Stimulated activated CD4-positive, alpha-beta T cell treated with anti-CD3 and anti-CD28 coated beads, Interleukin-4, amount 100 ng/mL, for 48 hours (primary cell): Measurements from ENCODE around the gene WBP2.
"Not testable (repeated sequence)": the region's sequence is repeated elsewhere in the genome, so short reads cannot be mapped to it uniquely, and the experiment has no call there.

Experiments used
- DNase-seq, 2 donors: peaks; one replicate each; pipeline ENCODE4 v3.0.0-alpha.2; 2020; ENCODE audit warnings: low read depth in 2 of 2

The WBP2 gene

DNA sequence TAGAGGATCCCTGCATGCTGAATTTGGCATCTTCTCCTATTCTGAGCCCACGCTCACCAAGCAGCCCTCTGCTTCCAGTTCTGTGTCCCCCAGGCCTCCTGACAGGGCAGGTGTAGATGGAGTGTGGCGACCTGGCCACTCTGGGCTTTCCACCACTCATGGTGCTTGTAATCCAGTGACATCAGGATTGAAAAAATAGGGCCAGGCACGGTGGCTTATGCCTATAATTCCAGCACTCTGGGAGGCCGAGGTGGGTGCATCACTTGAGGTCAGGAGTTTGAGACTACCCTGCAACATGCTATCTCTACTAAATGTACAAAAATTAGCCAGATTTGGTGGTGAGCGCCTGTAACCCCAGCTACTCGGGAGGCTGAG, 41.1 kb downstream of the WBP2 start:
- DNase-seq = no peak

- no peak for DNase-seq
These were observed 41.8 kb downstream of the WBP2 start for GRCh38 chr17:75813081-75814020.

GRCh38 chr17:75812096-75813013, 42.8 kb downstream of the WBP2 start:
- DNase-seq = no peak

GRCh38 chr17:75811174-75811573, 44.0 kb downstream of the WBP2 start:
- no peak for DNase-seq

DNA sequence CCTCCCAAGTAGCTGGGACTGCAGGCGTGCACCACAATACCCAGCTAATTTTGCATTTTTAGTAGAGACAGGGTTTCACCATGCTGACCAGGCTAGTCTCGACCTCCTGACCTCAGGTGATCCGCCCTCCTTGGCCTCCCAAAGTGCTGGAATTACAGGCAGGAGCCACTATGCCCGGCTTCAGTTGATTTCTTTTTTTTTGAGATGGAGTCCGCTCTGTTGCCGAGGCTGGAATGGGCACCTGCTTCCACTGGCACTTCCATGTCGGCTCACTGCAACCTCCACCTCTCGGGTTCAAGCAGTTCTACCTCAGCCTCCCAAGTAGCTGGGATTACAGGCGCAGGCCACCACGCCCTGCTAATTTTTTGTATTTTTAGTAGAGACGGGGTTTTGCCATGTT, 44.4 kb downstream of the WBP2 start:
- not testable (repeated sequence) for DNase-seq

DNA sequence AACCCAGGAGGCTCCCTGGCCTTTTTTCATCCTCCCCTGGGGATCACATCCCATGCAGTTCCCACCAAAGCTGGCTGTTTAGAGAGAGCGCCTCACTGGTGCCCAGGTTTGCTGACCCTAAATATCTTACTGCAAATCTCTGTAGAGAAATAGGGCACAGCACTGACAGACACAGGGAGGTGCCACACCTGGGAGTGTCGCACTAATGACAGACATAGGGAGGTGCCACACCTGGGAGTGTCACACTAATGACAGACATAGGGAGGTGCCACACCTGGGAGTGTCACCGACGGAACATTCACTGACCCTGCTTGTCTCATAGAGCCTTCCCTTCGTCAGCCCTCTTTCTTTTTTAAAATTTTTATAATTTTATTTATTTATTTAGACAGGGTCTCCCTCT, 44.9 kb downstream of the WBP2 start:
- DNase-seq = no peak

- DNase-seq = no peak
These were observed 45.5 kb downstream of the WBP2 start for GRCh38 chr17:75809631-75810111.

GRCh38 chr17:75808905-75809621, 46.1 kb downstream of the WBP2 start:
- DNase-seq = no peak

GRCh38 chr17:75808549-75808904, 46.6 kb downstream of the WBP2 start:
- no peak for DNase-seq

DNA sequence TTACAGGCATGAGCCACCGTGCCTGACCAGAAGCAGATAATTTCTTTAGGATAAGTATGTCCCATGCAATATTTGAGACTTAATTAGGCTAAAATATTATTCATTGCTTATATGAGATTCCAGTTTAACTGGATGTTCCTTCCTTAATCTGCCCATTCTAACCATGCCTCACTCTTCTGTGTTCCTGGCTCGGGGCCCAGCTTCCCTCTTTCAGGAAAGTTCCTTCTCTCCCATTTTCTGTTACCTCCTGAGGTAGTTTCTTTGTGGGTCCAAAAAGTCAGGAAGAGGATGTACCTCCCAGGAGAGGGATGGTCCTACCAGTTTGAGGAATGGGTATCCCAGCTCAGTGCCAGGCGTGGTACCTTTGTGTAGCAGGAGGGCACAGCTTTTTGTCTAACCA, 47.3 kb downstream of the WBP2 start:
- DNase-seq = no peak

- no peak for DNase-seq
These were observed 48.2 kb downstream of the WBP2 start for GRCh38 chr17:75806822-75807500.

- DNase-seq = no peak
These were observed 51.3 kb downstream of the WBP2 start for GRCh38 chr17:75803883-75804282.

DNA sequence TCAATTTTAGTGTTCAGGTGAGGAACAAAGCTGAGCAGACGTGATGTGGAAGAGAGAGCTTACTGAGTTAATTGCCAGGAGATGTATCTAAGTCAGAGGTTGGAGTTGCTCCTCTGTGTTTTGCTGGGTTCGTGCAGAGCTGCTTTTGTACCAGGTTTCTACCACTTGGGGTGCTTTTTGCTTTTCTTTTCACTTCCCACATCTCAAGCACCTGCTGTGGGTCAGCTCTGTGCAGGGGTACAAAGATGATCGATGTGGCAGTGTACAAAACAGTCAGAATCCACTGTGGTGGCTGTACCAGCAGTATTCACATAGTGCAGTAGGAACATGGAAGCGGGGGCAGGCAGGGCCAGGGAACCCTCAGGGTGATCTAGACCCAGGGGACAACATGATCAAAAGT, 55.7 kb downstream of the WBP2 start:
- no peak for DNase-seq

DNA sequence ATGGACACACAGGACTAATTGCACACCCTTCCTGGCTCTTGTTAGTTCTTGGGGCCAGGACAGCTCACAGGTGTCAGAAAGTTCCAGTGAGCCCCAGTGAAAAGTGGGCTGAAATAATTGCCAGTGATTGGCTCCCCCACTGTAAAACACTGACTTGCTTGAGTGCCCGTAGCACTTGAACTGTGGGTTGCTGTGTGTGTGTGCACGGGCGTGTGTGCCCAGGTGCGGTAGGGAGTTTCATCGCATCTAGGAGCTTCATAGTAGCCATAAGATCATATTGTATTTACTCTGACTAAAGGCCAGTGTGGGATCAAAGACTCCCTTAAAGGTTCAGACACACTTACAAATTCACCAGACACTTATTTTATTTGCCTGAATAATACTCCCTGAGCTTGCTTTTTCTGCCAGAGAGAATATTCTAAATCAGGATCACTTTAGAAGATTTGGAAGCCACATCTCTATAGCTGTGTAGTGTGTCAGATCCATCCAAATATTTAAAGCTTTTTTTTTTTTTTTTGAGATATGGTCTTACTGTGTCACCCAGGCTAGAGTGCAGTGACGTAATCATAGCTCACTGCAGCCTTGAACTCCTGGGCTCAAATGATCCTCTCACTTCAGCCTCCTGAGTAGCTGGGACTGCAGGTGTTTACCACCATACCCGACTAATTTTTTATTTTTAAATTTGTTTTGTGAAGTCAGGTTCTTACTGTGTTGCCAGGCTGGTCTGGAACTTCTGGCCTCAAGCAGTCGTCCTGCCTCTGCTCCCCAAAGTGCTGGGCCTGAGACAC, 59.1 kb downstream of the WBP2 start:
- no peak for DNase-seq
